Measurements from ENCODE around the gene GRK6. TPM values are rescaled to one million over a fixed set of nuclear protein-coding genes. Genes with fewer than 3 reads are reported as not detected.
"Not testable (repeated sequence)": the region's sequence is repeated elsewhere in the genome, so short reads cannot be mapped to it uniquely, and the experiment has no call there.

GRK6 gene
- total RNA-seq, 2 donors from 2014 or later, result 9.9 to 14.1 TPM

GRCh38 chr5:177409043-177409801 lies 17.3 kb upstream of the GRK6 start, which contains the start of gene F12:
F12 (minus strand) TSS chr5:177409564; CDS start chr5:177409527, 37 bp downstream.
- Histone ChIP-seq H3K4me1 (peaks cover 0 to 7% of the 10 kb centered on the region in 2 donors), H3K4me3 (no peak within 1 kb of the TSS), H3K27me3 (no peaks in the 10 kb centered on the region), H3K36me3 (no peaks in the 10 kb centered on the region), H3K9me3 (no peaks in the 10 kb centered on the region), H3K27ac (no peak within 1 kb of the TSS)
- TF ChIP-seq CTCF (IDR thresholded peaks at IDR 0.05), result no peak
- no peak for DNase-seq (ENCODE audit: low spot score)

- no peaks in the 10 kb centered on the region for H3K27me3 ChIP-seq
- no peak for TF ChIP-seq CTCF (IDR thresholded peaks at IDR 0.05)
- H3K36me3 ChIP-seq, result no peaks in the 10 kb centered on the region
- no peak overlapping the region for H3K27ac ChIP-seq
- H3K4me3 ChIP-seq, result no peak overlapping the region
- no peaks in the 10 kb centered on the region for H3K9me3 ChIP-seq
- no peaks in the 10 kb centered on the region for H3K4me1 ChIP-seq
- no peak for DNase-seq (ENCODE audit: low spot score)
These were observed 15.9 kb upstream of the GRK6 start for GRCh38 chr5:177410575-177410974.

GRCh38 chr5:177412603-177413233 lies 13.8 kb upstream of the GRK6 start:
- H3K9me3 ChIP-seq, result no peaks in the 10 kb centered on the region
- no peak for TF ChIP-seq CTCF (IDR thresholded peaks at IDR 0.05)
- H3K27ac ChIP-seq, result no peak overlapping the region
- H3K27me3 ChIP-seq, result no peaks in the 10 kb centered on the region
- no peaks in the 10 kb centered on the region for H3K4me1 ChIP-seq
- H3K36me3 ChIP-seq, result no peaks in the 10 kb centered on the region
- DNase-seq (ENCODE audit: low spot score), result no peak
- H3K4me3 ChIP-seq, result no peak overlapping the region

GRCh38 chr5:177414481-177414880 lies 12.0 kb upstream of the GRK6 start:
- Histone ChIP-seq H3K4me3 (no peak overlapping the region), H3K4me1 (no peaks in the 10 kb centered on the region), H3K27me3 (no peaks in the 10 kb centered on the region), H3K27ac (no peak overlapping the region), H3K36me3 (no peaks in the 10 kb centered on the region), H3K9me3 (no peaks in the 10 kb centered on the region)
- no peak for TF ChIP-seq CTCF (IDR thresholded peaks at IDR 0.05)
- DNase-seq (ENCODE audit: low spot score), result no peak

GRCh38 chr5:177417081-177417480 lies 9.4 kb upstream of the GRK6 start:
- not testable (repeated sequence) for H3K9me3 ChIP-seq; H3K4me3 ChIP-seq; H3K4me1 ChIP-seq; H3K27me3 ChIP-seq; H3K36me3 ChIP-seq; H3K27ac ChIP-seq; DNase-seq (ENCODE audit: low spot score)

GRCh38 chr5:177419046-177419445 lies 7.4 kb upstream of the GRK6 start:
- no peaks in the 10 kb centered on the region for H3K27me3 ChIP-seq
- no peak overlapping the region for H3K4me3 ChIP-seq
- H3K36me3 ChIP-seq, result no peaks in the 10 kb centered on the region
- H3K27ac ChIP-seq, result no peak overlapping the region
- TF ChIP-seq CTCF (IDR thresholded peaks at IDR 0.05), result no peak
- H3K4me1 ChIP-seq, result no peaks in the 10 kb centered on the region
- no peak for DNase-seq (ENCODE audit: low spot score)
- no peaks in the 10 kb centered on the region for H3K9me3 ChIP-seq

GRCh38 chr5:177420472-177420871 lies 6.0 kb upstream of the GRK6 start:
- not testable (repeated sequence) for H3K27ac ChIP-seq; H3K4me1 ChIP-seq; H3K9me3 ChIP-seq; DNase-seq (ENCODE audit: low spot score); H3K27me3 ChIP-seq; H3K36me3 ChIP-seq; H3K4me3 ChIP-seq

Measured in right atrium auricular region (tissue), 2 donors.